Dermis blood vessel endothelial cell (primary cell): ENCODE data around the gene CDC42EP3. TPM values are rescaled to one million over a fixed set of nuclear protein-coding genes. Genes with fewer than 3 reads are reported as not detected.

Source experiments
- DNase-seq: peaks from one replicate; pipeline ENCODE4 v3.0.0; 2010
- total RNA-seq: library from RNA; depleted of rRNA; stranded (reverse); fragments of >200 nt; gene quantifications from 2 replicates; pipeline ENCODE4 v1.2.3, GENCODE V29; 2014

CDC42EP3 gene
- total RNA-seq, 1 donor from 2014 or later: 21.3 TPM

- DNase-seq: no peak
These were observed 53.1 kb downstream of the CDC42EP3 start for GRCh38 chr2:37618326-37618725.

- DNase-seq: no peak
These were observed 54.1 kb downstream of the CDC42EP3 start for GRCh38 chr2:37617119-37617892.

GRCh38 chr2:37616677-37617005 is 54.8 kb downstream of the CDC42EP3 start:
- no peak for DNase-seq

GRCh38 chr2:37615804-37616676 is 55.4 kb downstream of the CDC42EP3 start:
- DNase-seq: peak; percentile 15

- DNase-seq: peak; percentile 56
These were observed 57.2 kb downstream of the CDC42EP3 start for GRCh38 chr2:37614061-37614738.

- DNase-seq: no peak
These were observed 59.1 kb downstream of the CDC42EP3 start for GRCh38 chr2:37612382-37612781.

GRCh38 chr2:37610638-37611289 is 60.7 kb downstream of the CDC42EP3 start:
- DNase-seq: no peak

- no peak for DNase-seq
These were observed 61.7 kb downstream of the CDC42EP3 start for GRCh38 chr2:37609782-37610181.

- DNase-seq: peak; percentile 77
These were observed 66.7 kb downstream of the CDC42EP3 start for GRCh38 chr2:37604716-37605115.

- DNase-seq: no peak
These were observed 68.7 kb downstream of the CDC42EP3 start for GRCh38 chr2:37602702-37603101.

- DNase-seq: no peak
These were observed 69.4 kb downstream of the CDC42EP3 start for GRCh38 chr2:37602040-37602439.

GRCh38 chr2:37601569-37601968 is 69.9 kb downstream of the CDC42EP3 start:
- no peak for DNase-seq

GRCh38 chr2:37600735-37601134 is 70.7 kb downstream of the CDC42EP3 start:
- no peak for DNase-seq

- DNase-seq: no peak
These were observed 71.5 kb downstream of the CDC42EP3 start for GRCh38 chr2:37599688-37600525.

GRCh38 chr2:37593694-37594093 is 77.7 kb downstream of the CDC42EP3 start:
- DNase-seq: no peak

- DNase-seq: no peak
These were observed 78.4 kb downstream of the CDC42EP3 start for GRCh38 chr2:37593024-37593423.
